BE2C (cell line): Measurements from ENCODE around the gene ARHGAP24.

Source experiments
- DNase-seq: peaks from one replicate; pipeline ENCODE4 v3.0.0-alpha.2; 2020
- H3K27me3 ChIP-seq: fragments of 250-450 bp; sonication (Bioruptor Pico); 2 replicates; pipeline ENCODE4 v1.5.1; 2020; ENCODE audit warnings: mild to moderate bottlenecking
- H3K36me3 ChIP-seq: fragments of 250-450 bp; sonication (Bioruptor Pico); 2 replicates; pipeline ENCODE4 v1.5.1; 2020; ENCODE audit warnings: mild to moderate bottlenecking
- H3K4me1 ChIP-seq: fragments of 250-450 bp; sonication (Bioruptor Pico); 2 replicates; pipeline ENCODE4 v1.5.1; 2020
- H3K4me3 ChIP-seq: 2 replicates; pipeline ENCODE4 v1.5.1; 2011; ENCODE audit warnings: low read depth, low read length
- H3K9me3 ChIP-seq: fragments of 250-450 bp; sonication (Bioruptor Pico); 2 replicates; pipeline ENCODE4 v1.5.1; 2020
- CTCF ChIP-seq: IDR thresholded peaks from 2 replicates; pipeline ENCODE4 v1.5.1; 2012; ENCODE audit warnings: mild to moderate bottlenecking, low read depth, low read length

ARHGAP24 gene

GRCh38 chr4:85455942-85456341, 19.0 kb upstream of the ARHGAP24 start:
- Histone ChIP-seq H3K9me3 (no peaks in the 10 kb centered on the region), H3K4me1 (peaks cover 12% of the 10 kb centered on the region), H3K4me3 (no peak overlapping the region), H3K27me3 (no peaks in the 10 kb centered on the region), H3K36me3 (no peaks in the 10 kb centered on the region)
- DNase-seq: no peak
- TF ChIP-seq CTCF: no peak

- H3K4me3 ChIP-seq: no peak overlapping the region
- no peak for TF ChIP-seq CTCF
- H3K4me1 ChIP-seq: no peaks in the 10 kb centered on the region
- no peaks in the 10 kb centered on the region for H3K9me3 ChIP-seq
- no peaks in the 10 kb centered on the region for H3K27me3 ChIP-seq
- H3K36me3 ChIP-seq: no peaks in the 10 kb centered on the region
- DNase-seq: no peak
These were observed 17.0 kb upstream of the ARHGAP24 start for GRCh38 chr4:85457752-85458467.

- H3K4me3 ChIP-seq: no peak overlapping the region
- TF ChIP-seq CTCF: no peak
These were observed 15.2 kb upstream of the ARHGAP24 start for GRCh38 chr4:85459736-85460135.

GRCh38 chr4:85474356-85474755, 594 bp upstream of the ARHGAP24 start:
- Histone ChIP-seq H3K4me3 (no peak overlapping the region), H3K36me3 (no peaks in the 10 kb centered on the region), H3K9me3 (no peaks in the 10 kb centered on the region), H3K27me3 (no peaks in the 10 kb centered on the region), H3K4me1 (peaks cover 5% of the 10 kb centered on the region)
- TF ChIP-seq CTCF: no peak
- no peak for DNase-seq

More at GRCh38 chr4:85459736-85460135, 15.2 kb upstream of the ARHGAP24 start:
- Histone ChIP-seq H3K36me3 (no peaks in the 10 kb centered on the region), H3K27me3 (no peaks in the 10 kb centered on the region), H3K4me1 (no peaks in the 10 kb centered on the region), H3K9me3 (no peaks in the 10 kb centered on the region)
- no peak for DNase-seq

- Histone ChIP-seq H3K4me1 (no peaks in the 10 kb centered on the region), H3K9me3 (no peaks in the 10 kb centered on the region), H3K4me3 (peak overlapping the region; percentile 73), H3K27me3 (no peaks in the 10 kb centered on the region), H3K36me3 (no peaks in the 10 kb centered on the region)
- DNase-seq: peak; percentile 45
- TF ChIP-seq CTCF: no peak
These were observed 782 bp downstream of the ARHGAP24 start for GRCh38 chr4:85475631-85476233.

- no peaks in the 10 kb centered on the region for H3K4me1 ChIP-seq
- H3K4me3 ChIP-seq: no peak overlapping the region; the same call in 1 of the 2 replicates
- no peaks in the 10 kb centered on the region for H3K27me3 ChIP-seq
- no peaks in the 10 kb centered on the region for H3K9me3 ChIP-seq
- DNase-seq: no peak
- TF ChIP-seq CTCF: no peak
- no peaks in the 10 kb centered on the region for H3K36me3 ChIP-seq
These were observed 1.4 kb downstream of the ARHGAP24 start for GRCh38 chr4:85476381-85476780.
